GM23338 (cell line): ENCODE measurements around the gene THADA. TPM values are rescaled to one million over a fixed set of nuclear protein-coding genes. Genes with fewer than 3 reads are reported as not detected.

Source experiments
- ATAC-seq: fragments of 200-7000 bp; cut with Tn5 transposase; 3 replicates; pipeline ENCODE4 v1.9.1; 2020
- DNase-seq: peaks from one replicate; pipeline ENCODE4 v3.0.0-alpha.2; 2015; ENCODE audit warnings: low spot score
- H2AFZ ChIP-seq: fragments of 200-600 bp; sonication (generic); 2 replicates; pipeline ENCODE4 v1.8.0; 2016; ENCODE audit warnings: antibody characterized with exemption, mild to moderate bottlenecking, moderate library complexity
- H3F3A ChIP-seq: fragments of 200-600 bp; sonication (generic); replicated peaks from 2 replicates; pipeline ENCODE4 v1.8.0; 2017; ENCODE audit warnings: antibody characterized with exemption, mixed run types, low read depth
- H3K27ac ChIP-seq: fragments of 200-600 bp; sonication (generic); 2 replicates; pipeline ENCODE4 v1.6.1; 2016; ENCODE audit warnings: low read depth
- H3K27me3 ChIP-seq: fragments of 200-600 bp; sonication (generic); 2 replicates; pipeline ENCODE4 v1.8.0; 2016; ENCODE audit warnings: mild to moderate bottlenecking, mixed run types, moderate library complexity; ENCODE audit not compliant: insufficient read depth
- H3K36me3 ChIP-seq: fragments of 200-600 bp; sonication (generic); 2 replicates; pipeline ENCODE4 v1.8.0; 2016; ENCODE audit warnings: mild to moderate bottlenecking; ENCODE audit not compliant: insufficient read depth
- H3K4me1 ChIP-seq: fragments of 200-600 bp; sonication (generic); 2 replicates; pipeline ENCODE4 v1.8.0; 2016; ENCODE audit warnings: mild to moderate bottlenecking, moderate library complexity; ENCODE audit not compliant: insufficient read depth
- H3K4me2 ChIP-seq: fragments of 200-600 bp; sonication (generic); 2 replicates; pipeline ENCODE4 v1.7.1; 2017; ENCODE audit warnings: mixed run types
- H3K4me3 ChIP-seq: fragments of 200-600 bp; sonication (generic); 2 replicates; pipeline ENCODE4 v1.6.1; 2016; ENCODE audit warnings: mixed run types
- H3K79me2 ChIP-seq: fragments of 200-600 bp; sonication (generic); replicated peaks from 2 replicates; pipeline ENCODE4 v1.8.0; 2017; ENCODE audit warnings: mild to moderate bottlenecking; ENCODE audit not compliant: insufficient read depth
- H3K9me2 ChIP-seq: fragments of 200-600 bp; sonication (generic); 2 replicates; pipeline ENCODE4 v1.8.0; 2017; ENCODE audit not compliant: insufficient read depth
- H4K20me1 ChIP-seq: fragments of 200-600 bp; sonication (generic); replicated peaks from 2 replicates; pipeline ENCODE4 v1.8.0; 2017; ENCODE audit warnings: mild to moderate bottlenecking; ENCODE audit not compliant: insufficient read depth
- H3K27ac Mint-ChIP-seq: 2 replicates; pipeline ENCODE4 v1.8.0; 2020; ENCODE audit warnings: inconsistent platforms, mild to moderate bottlenecking, moderate library complexity, mixed read lengths
- H3K27me3 Mint-ChIP-seq: 3 replicates; pipeline ENCODE4 v1.8.0; 2022; ENCODE audit warnings: low read depth, mild to moderate bottlenecking, moderate library complexity, mixed read lengths, inconsistent platforms; ENCODE audit not compliant: insufficient read depth, poor library complexity
- H3K36me3 Mint-ChIP-seq: 3 replicates; pipeline ENCODE4 v1.8.0; 2021; ENCODE audit warnings: low read depth, mild to moderate bottlenecking, inconsistent platforms, moderate library complexity, mixed read lengths
- H3K4me1 Mint-ChIP-seq: 3 replicates; pipeline ENCODE4 v1.8.0; 2020; ENCODE audit warnings: mild to moderate bottlenecking, inconsistent platforms, mixed read lengths
- H3K4me3 Mint-ChIP-seq: 3 replicates; pipeline ENCODE4 v1.8.0; 2021; ENCODE audit warnings: moderate library complexity, mild to moderate bottlenecking, inconsistent platforms, mixed read lengths
- H3K9me3 Mint-ChIP-seq: 3 replicates; pipeline ENCODE4 v1.8.0; 2020; ENCODE audit warnings: moderate library complexity, mild to moderate bottlenecking, inconsistent platforms, mixed read lengths
- CREB1 ChIP-seq: fragments of 250-450 bp; sonication (Bioruptor Pico); IDR thresholded peaks from 2 replicates; pipeline ENCODE4 v1.5.0; 2020; ENCODE audit warnings: low read depth, mild to moderate bottlenecking, moderate library complexity
- ETS1 ChIP-seq: IDR thresholded peaks from 2 replicates; pipeline ENCODE4 v1.6.1; 2016; ENCODE audit warnings: antibody characterized with exemption
- EZH2 ChIP-seq: fragments of 200-600 bp; sonication (generic); IDR thresholded peaks from one replicate; pipeline ENCODE4 v1.8.0; 2017; ENCODE audit warnings: antibody characterized with exemption, mild to moderate bottlenecking, low read depth; ENCODE audit not compliant: unreplicated experiment
- EZH2phosphoT487 ChIP-seq: fragments of 200-600 bp; sonication (generic); IDR thresholded peaks from one replicate; pipeline ENCODE4 v1.8.1; 2018; ENCODE audit warnings: antibody characterized with exemption; ENCODE audit not compliant: unreplicated experiment
- JUNB ChIP-seq: IDR thresholded peaks from one replicate; pipeline ENCODE4 v1.6.1; 2016; ENCODE audit warnings: antibody characterized with exemption; ENCODE audit not compliant: unreplicated experiment
- NANOG ChIP-seq: IDR thresholded peaks from 2 replicates; pipeline ENCODE4 v1.6.1; 2016; ENCODE audit warnings: antibody characterized with exemption, borderline replicate concordance
- POLR2AphosphoS5 ChIP-seq: IDR thresholded peaks from 2 replicates; pipeline ENCODE4 v1.6.1; 2016; ENCODE audit warnings: antibody characterized with exemption, low read depth
- REST ChIP-seq: IDR thresholded peaks from one replicate; pipeline ENCODE4 v1.6.1; 2018; ENCODE audit warnings: antibody characterized with exemption; ENCODE audit not compliant: unreplicated experiment
- STAT1 ChIP-seq: IDR thresholded peaks from one replicate; pipeline ENCODE4 v1.6.1; 2016; ENCODE audit warnings: antibody characterized with exemption; ENCODE audit not compliant: unreplicated experiment
- ZNF114 ChIP-seq: fragments of 250-450 bp; sonication (Bioruptor Pico); IDR thresholded peaks from 2 replicates; pipeline ENCODE4 v1.5.0; 2020; ENCODE audit warnings: mild to moderate bottlenecking, moderate library complexity
- polyA plus RNA-seq: library from polyadenylated mRNA; unstranded; fragments of >200 nt; fragmentation: Nextera tagmentation; extraction: Ambion mirVana; gene quantifications from 2 replicates; pipeline ENCODE4 v1.2.1, GENCODE V29; 2016
- total RNA-seq: library from RNA; depleted of rRNA; stranded (reverse); fragments of >200 nt; shearing (Covaris generic); gene quantifications from 2 replicates; pipeline ENCODE4 v1.2.3, GENCODE V29; 2014
- TF ChIP-seq, protein P1 (sequence below): fragments of 250-450 bp; sonication (Bioruptor Pico); IDR thresholded peaks from 2 replicates; pipeline ENCODE4 v1.5.0; 2020; ENCODE audit warnings: mild to moderate bottlenecking, moderate library complexity

The THADA gene
- total and polyA plus RNA-seq, 2 experiments from 2014 or later, result 17.0 to 30.7 TPM

GRCh38 chr2:43643680-43644079, 47.8 kb upstream of the THADA start:
- ATAC-seq, result no peak
- Histone ChIP-seq H3K27ac (no peak overlapping the region), H3K4me2 (no peak overlapping the region), H3K36me3 (no peaks in the 10 kb centered on the region), H3F3A (no peaks in the 10 kb centered on the region), H3K27me3 (peaks cover 4% of the 10 kb centered on the region), H3K4me3 (no peak overlapping the region), H3K4me1 (no peaks in the 10 kb centered on the region), H2AFZ (no peak overlapping the region), H3K79me2 (no peaks in the 10 kb centered on the region), H4K20me1 (no peaks in the 10 kb centered on the region), H3K9me2 (no peaks in the 10 kb centered on the region)
- Mint-ChIP-seq H3K4me1 (no peaks in the 10 kb centered on the region), H3K4me3 (no peak overlapping the region), H3K27ac (no peak overlapping the region), H3K9me3 (peaks cover 7% of the 10 kb centered on the region; the same call in 2 of the 3 replicates), H3K27me3 (no peaks in the 10 kb centered on the region), H3K36me3 (peaks cover 3% of the 10 kb centered on the region; the same call in 1 of the 3 replicates)
- DNase-seq, result no peak
- TF ChIP-seq ETS1, result no peak
- no peak for TF ChIP-seq NANOG
- TF ChIP-seq POLR2AphosphoS5, result no peak
- TF ChIP-seq JUNB, result no peak
- TF ChIP-seq CREB1, result no peak
- TF ChIP-seq REST, result no peak
- TF ChIP-seq, protein P1, sequence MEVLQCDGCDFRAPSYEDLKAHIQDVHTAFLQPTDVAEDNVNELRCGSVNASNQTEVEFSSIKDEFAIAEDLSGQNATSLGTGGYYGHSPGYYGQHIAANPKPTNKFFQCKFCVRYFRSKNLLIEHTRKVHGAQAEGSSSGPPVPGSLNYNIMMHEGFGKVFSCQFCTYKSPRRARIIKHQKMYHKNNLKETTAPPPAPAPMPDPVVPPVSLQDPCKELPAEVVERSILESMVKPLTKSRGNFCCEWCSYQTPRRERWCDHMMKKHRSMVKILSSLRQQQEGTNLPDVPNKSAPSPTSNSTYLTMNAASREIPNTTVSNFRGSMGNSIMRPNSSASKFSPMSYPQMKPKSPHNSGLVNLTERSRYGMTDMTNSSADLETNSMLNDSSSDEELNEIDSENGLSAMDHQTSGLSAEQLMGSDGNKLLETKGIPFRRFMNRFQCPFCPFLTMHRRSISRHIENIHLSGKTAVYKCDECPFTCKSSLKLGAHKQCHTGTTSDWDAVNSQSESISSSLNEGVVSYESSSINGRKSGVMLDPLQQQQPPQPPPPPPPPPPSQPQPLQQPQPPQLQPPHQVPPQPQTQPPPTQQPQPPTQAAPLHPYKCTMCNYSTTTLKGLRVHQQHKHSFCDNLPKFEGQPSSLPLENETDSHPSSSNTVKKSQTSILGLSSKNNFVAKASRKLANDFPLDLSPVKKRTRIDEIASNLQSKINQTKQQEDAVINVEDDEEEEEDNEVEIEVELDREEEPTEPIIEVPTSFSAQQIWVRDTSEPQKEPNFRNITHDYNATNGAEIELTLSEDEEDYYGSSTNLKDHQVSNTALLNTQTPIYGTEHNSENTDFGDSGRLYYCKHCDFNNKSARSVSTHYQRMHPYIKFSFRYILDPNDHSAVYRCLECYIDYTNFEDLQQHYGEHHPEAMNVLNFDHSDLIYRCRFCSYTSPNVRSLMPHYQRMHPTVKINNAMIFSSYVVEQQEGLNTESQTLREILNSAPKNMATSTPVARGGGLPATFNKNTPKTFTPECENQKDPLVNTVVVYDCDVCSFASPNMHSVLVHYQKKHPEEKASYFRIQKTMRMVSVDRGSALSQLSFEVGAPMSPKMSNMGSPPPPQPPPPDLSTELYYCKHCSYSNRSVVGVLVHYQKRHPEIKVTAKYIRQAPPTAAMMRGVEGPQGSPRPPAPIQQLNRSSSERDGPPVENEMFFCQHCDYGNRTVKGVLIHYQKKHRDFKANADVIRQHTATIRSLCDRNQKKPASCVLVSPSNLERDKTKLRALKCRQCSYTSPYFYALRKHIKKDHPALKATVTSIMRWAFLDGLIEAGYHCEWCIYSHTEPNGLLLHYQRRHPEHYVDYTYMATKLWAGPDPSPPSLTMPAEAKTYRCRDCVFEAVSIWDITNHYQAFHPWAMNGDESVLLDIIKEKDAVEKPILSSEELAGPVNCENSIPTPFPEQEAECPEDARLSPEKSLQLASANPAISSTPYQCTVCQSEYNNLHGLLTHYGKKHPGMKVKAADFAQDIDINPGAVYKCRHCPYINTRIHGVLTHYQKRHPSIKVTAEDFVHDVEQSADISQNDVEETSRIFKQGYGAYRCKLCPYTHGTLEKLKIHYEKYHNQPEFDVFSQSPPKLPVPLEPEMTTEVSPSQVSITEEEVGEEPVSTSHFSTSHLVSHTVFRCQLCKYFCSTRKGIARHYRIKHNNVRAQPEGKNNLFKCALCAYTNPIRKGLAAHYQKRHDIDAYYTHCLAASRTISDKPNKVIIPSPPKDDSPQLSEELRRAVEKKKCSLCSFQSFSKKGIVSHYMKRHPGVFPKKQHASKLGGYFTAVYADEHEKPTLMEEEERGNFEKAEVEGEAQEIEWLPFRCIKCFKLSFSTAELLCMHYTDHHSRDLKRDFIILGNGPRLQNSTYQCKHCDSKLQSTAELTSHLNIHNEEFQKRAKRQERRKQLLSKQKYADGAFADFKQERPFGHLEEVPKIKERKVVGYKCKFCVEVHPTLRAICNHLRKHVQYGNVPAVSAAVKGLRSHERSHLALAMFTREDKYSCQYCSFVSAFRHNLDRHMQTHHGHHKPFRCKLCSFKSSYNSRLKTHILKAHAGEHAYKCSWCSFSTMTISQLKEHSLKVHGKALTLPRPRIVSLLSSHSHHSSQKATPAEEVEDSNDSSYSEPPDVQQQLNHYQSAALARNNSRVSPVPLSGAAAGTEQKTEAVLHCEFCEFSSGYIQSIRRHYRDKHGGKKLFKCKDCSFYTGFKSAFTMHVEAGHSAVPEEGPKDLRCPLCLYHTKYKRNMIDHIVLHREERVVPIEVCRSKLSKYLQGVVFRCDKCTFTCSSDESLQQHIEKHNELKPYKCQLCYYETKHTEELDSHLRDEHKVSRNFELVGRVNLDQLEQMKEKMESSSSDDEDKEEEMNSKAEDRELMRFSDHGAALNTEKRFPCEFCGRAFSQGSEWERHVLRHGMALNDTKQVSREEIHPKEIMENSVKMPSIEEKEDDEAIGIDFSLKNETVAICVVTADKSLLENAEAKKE, result no peak
- no peak for TF ChIP-seq ZNF114 (CRISPR knock-in tag)
- no peak for TF ChIP-seq EZH2phosphoT487
- no peak for TF ChIP-seq STAT1
- TF ChIP-seq EZH2, result no peak
